OCI-LY3 (cell line): ENCODE data around the gene LIPG.
"Not testable (repeated sequence)": the region's sequence is repeated elsewhere in the genome, so short reads cannot be mapped to it uniquely, and the experiment has no call there.

Source experiments
- H2AFZ ChIP-seq: fragments of 200-600, 300-600 bp; shearing (Covaris generic); 2 replicates; pipeline ENCODE4 v1.6.0; 2014; ENCODE audit warnings: antibody characterized with exemption, low read depth, low read length
- H3K27ac ChIP-seq: fragments of 200-600, 300-600 bp; sonication (generic); 2 replicates; pipeline ENCODE4 v1.5.1; 2014; ENCODE audit warnings: mild to moderate bottlenecking, low read length, moderate library complexity, mixed read lengths
- H3K27me3 ChIP-seq: fragments of 200-600, 300-600 bp; sonication (generic); 2 replicates; pipeline ENCODE4 v1.6.1; 2014; ENCODE audit warnings: low read depth, low read length, mixed read lengths
- H3K36me3 ChIP-seq: fragments of 200-600, 300-600 bp; sonication (generic); replicated peaks from 2 replicates; pipeline ENCODE3; 2014; ENCODE audit warnings: low read depth, low read length, mixed read lengths
- H3K4me1 ChIP-seq: fragments of 300-600, 200-600 bp; sonication (generic); 2 replicates; pipeline ENCODE4 v1.6.1; 2014; ENCODE audit warnings: low read length, mixed read lengths
- H3K4me2 ChIP-seq: fragments of 200-600, 300-600 bp; sonication (generic); 2 replicates; pipeline ENCODE4 v1.6.1; 2014; ENCODE audit warnings: low read length, mixed read lengths
- H3K4me3 ChIP-seq: fragments of 300-600, 200-600 bp; sonication (generic); 2 replicates; pipeline ENCODE4 v1.5.1; 2014; ENCODE audit warnings: antibody characterized with exemption, mild to moderate bottlenecking, low read length, moderate library complexity
- H3K79me2 ChIP-seq: fragments of 300-600, 200-600 bp; shearing (Covaris generic); 2 replicates; pipeline ENCODE4 v1.6.1; 2014; ENCODE audit warnings: mild to moderate bottlenecking, low read length, mixed read lengths
- H3K9ac ChIP-seq: fragments of 300-600, 200-600 bp; shearing (Covaris generic); 2 replicates; pipeline ENCODE4 v1.6.0; 2014; ENCODE audit warnings: mild to moderate bottlenecking, low read length, moderate library complexity
- H3K9me3 ChIP-seq: fragments of 200-600, 300-600 bp; shearing (Covaris generic); 2 replicates; pipeline ENCODE4 v1.6.1; 2014; ENCODE audit warnings: low read length, mixed read lengths; ENCODE audit not compliant: insufficient read depth
- H4K20me1 ChIP-seq: fragments of 200-600, 300-600 bp; sonication (generic); 2 replicates; pipeline ENCODE4 v1.6.1; 2016; ENCODE audit warnings: low read length, mixed read lengths; ENCODE audit not compliant: insufficient read depth
- CTCF ChIP-seq: fragments of 200-600, 300-600 bp; sonication (generic); IDR thresholded peaks from 2 replicates; pipeline ENCODE4 v1.5.1; 2014; ENCODE audit warnings: antibody characterized with exemption, low read length, low read depth
- EZH2phosphoT487 ChIP-seq: fragments of 200-600 bp; shearing (Covaris generic); IDR thresholded peaks from 2 replicates; pipeline ENCODE4 v1.6.1; 2018; ENCODE audit warnings: antibody characterized with exemption, mixed run types, low read depth

LIPG gene

GRCh38 chr18:49517483-49517882, 44.4 kb upstream of the LIPG start:
- Histone ChIP-seq H3K9me3 (no peaks in the 10 kb centered on the region), H3K4me2 (no peak overlapping the region)
- no peak for TF ChIP-seq EZH2phosphoT487
- no peak for TF ChIP-seq CTCF

GRCh38 chr18:49519101-49519971, 42.5 kb upstream of the LIPG start:
- no peaks in the 10 kb centered on the region for H3K4me1 ChIP-seq
- peak overlapping the region; percentile 3; the same call in 1 of the 2 replicates for H2AFZ ChIP-seq
- H3K4me2 ChIP-seq, result no peak overlapping the region
- no peaks in the 10 kb centered on the region for H3K36me3 ChIP-seq
- H3K4me3 ChIP-seq, result no peak overlapping the region
- H3K27me3 ChIP-seq, result no peaks in the 10 kb centered on the region
- TF ChIP-seq EZH2phosphoT487 (no peak), CTCF (no peak)
- H3K27ac ChIP-seq, result no peak overlapping the region
- H4K20me1 ChIP-seq, result no peaks in the 10 kb centered on the region
- no peaks in the 10 kb centered on the region for H3K79me2 ChIP-seq
- no peak overlapping the region for H3K9ac ChIP-seq
- H3K9me3 ChIP-seq, result no peaks in the 10 kb centered on the region

More at GRCh38 chr18:49517483-49517882, 44.4 kb upstream of the LIPG start:
- Histone ChIP-seq H3K79me2 (no peaks in the 10 kb centered on the region), H3K27me3 (no peaks in the 10 kb centered on the region), H4K20me1 (no peaks in the 10 kb centered on the region), H3K4me1 (no peaks in the 10 kb centered on the region), H3K36me3 (no peaks in the 10 kb centered on the region), H2AFZ (no peak overlapping the region), H3K9ac (no peak overlapping the region), H3K27ac (no peak overlapping the region), H3K4me3 (no peak overlapping the region)

GRCh38 chr18:49520661-49521145, 41.2 kb upstream of the LIPG start:
- H3K4me3 ChIP-seq, result no peak overlapping the region
- H3K9me3 ChIP-seq, result no peaks in the 10 kb centered on the region
- H4K20me1 ChIP-seq, result no peaks in the 10 kb centered on the region
- no peaks in the 10 kb centered on the region for H3K36me3 ChIP-seq
- no peak overlapping the region for H3K27ac ChIP-seq
- H3K4me1 ChIP-seq, result no peaks in the 10 kb centered on the region
- H2AFZ ChIP-seq, result no peak overlapping the region
- H3K9ac ChIP-seq, result no peak overlapping the region
- no peaks in the 10 kb centered on the region for H3K79me2 ChIP-seq
- TF ChIP-seq EZH2phosphoT487 (no peak), CTCF (no peak)
- no peaks in the 10 kb centered on the region for H3K27me3 ChIP-seq
- no peak overlapping the region for H3K4me2 ChIP-seq

- Histone ChIP-seq H3K4me1 (no peaks in the 10 kb centered on the region), H3K36me3 (no peaks in the 10 kb centered on the region), H3K4me2 (no peak overlapping the region), H3K9ac (no peak overlapping the region), H3K27ac (no peak overlapping the region), H3K79me2 (no peaks in the 10 kb centered on the region), H3K9me3 (no peaks in the 10 kb centered on the region), H4K20me1 (no peaks in the 10 kb centered on the region), H3K27me3 (no peaks in the 10 kb centered on the region), H3K4me3 (no peak overlapping the region), H2AFZ (no peak overlapping the region)
- no peak for TF ChIP-seq EZH2phosphoT487
- TF ChIP-seq CTCF, result no peak
Observed at GRCh38 chr18:49521216-49521835, 40.5 kb upstream of the LIPG start.

GRCh38 chr18:49523580-49524093, 38.2 kb upstream of the LIPG start:
- H3K4me1 ChIP-seq, H3K9ac ChIP-seq, H3K4me2 ChIP-seq, H3K27ac ChIP-seq, H2AFZ ChIP-seq, H3K36me3 ChIP-seq, H3K79me2 ChIP-seq, H3K9me3 ChIP-seq, H3K4me3 ChIP-seq, H4K20me1 ChIP-seq, H3K27me3 ChIP-seq: not testable (repeated sequence)
